Ovary (tissue), 9 donors: Measurements from ENCODE around the gene OR10C1. TPM values are rescaled to one million over a fixed set of nuclear protein-coding genes. Genes with fewer than 3 reads are reported as not detected.

Source experiments
- DNase-seq, 5 donors: peaks; one replicate each; pipeline ENCODE4 v3.0.0-alpha.2; 2019 to 2020
- H3K27ac ChIP-seq, 2 donors: fragments of 200-600 bp; one replicate each; pipeline versions ENCODE4 v1.5.1 to v1.8.0; 2019 to 2022
- H3K27me3 ChIP-seq: fragments of 200-600 bp; one replicate; pipeline ENCODE4 v1.8.0; 2022
- H3K36me3 ChIP-seq: fragments of 200-600 bp; sonication (generic); one replicate; pipeline ENCODE4 v1.5.1; 2019
- H3K4me1 ChIP-seq: one replicate; pipeline ENCODE4 v1.8.1; 2013; ENCODE audit warnings: mild to moderate bottlenecking, moderate library complexity; ENCODE audit not compliant: insufficient read depth
- H3K4me3 ChIP-seq: fragments of 200-600 bp; sonication (generic); one replicate; pipeline ENCODE4 v1.5.1; 2017
- H3K9me3 ChIP-seq, 2 donors: fragments of 200-600 bp in 1 of 2; sonication (generic) in 1 of 2; one replicate each; pipeline versions ENCODE4 v1.5.1 to v1.8.1; 2013 to 2019; ENCODE audit warnings: mild to moderate bottlenecking in 1 of 2, moderate library complexity in 1 of 2
- EP300 ChIP-seq: sonication (generic); formaldehyde crosslinking; IDR thresholded peaks from one replicate; pipeline ENCODE4 v1.6.1; 2017; ENCODE audit warnings: antibody characterized with exemption
- POLR2A ChIP-seq: fragments of 450-650 bp; IDR thresholded peaks from one replicate; pipeline ENCODE4 v1.6.1; 2017; ENCODE audit warnings: antibody characterized with exemption, mild to moderate bottlenecking, moderate library complexity
- WGBS, 3 donors: extraction: QIAGEN DNeasy Blood & Tissue Kit in 1 of 3; methylation state at CpG; one replicate each; pipeline versions ENCODE4 v1.1.5 to v1.1.7; 2013 to 2017; 5-methylcytosine and 5-hydroxymethylcytosine counted together
- intact Hi-C, 4 donors: fragments of 100-400 bp; cut with DNase I; formaldehyde crosslinking; loops; one replicate each; pipeline versions ENCODE4 v1.11.0 to v1.15.1; 2022 to 2023
- polyA plus RNA-seq, 2 donors: library from polyadenylated mRNA; stranded (reverse); fragments of 200-250 nt in 1 of 2; fragments of 350-450 nt in 1 of 2; fragmentation: Illumina TruSeq in 1 of 2; extraction: RNeasy Lipid Tissue Mini Kit (QIAGEN cat#74804) in 1 of 2; gene quantifications; one replicate each; pipeline ENCODE4 v1.2.3, GENCODE V29; 2013 to 2014
- total RNA-seq, 7 donors: library from RNA; depleted of rRNA in 2 of 7; stranded (reverse); fragments of >200 nt in 2 of 7; fragmentation: NEBNext Ultra II Directional in 3 of 7; extraction: Animal tissue kit (Norgen Biotek cat#: 25700) in 3 of 7; gene quantifications; one replicate each; pipeline versions ENCODE4 v1.1.0 to v1.2.4, GENCODE V29; 2016 to 2023
- TF ChIP-seq, protein P1 (sequence below), 3 donors: fragments of 450-650 bp in 2 of 3; fragments of 200-600 bp in 1 of 3; IDR thresholded peaks; one replicate each; pipeline versions ENCODE4 v1.5.1 to v1.8.0; 2016 to 2022; ENCODE audit warnings: antibody characterized with exemption in 3 of 3, mild to moderate bottlenecking in 1 of 3
- donor health status: DM: no; HTN: no; CAD: no; lungs with moderate emphysema.
- donor health status: DM: no; HTN: no; CAD: no.
- donor health status: Bipolar disorder and iron deficiency.
- donor health status: DM: yes; HTN: yes; CAD: no.
- donor health status: DM: no; HTN: no; CAD: no.
- donor health status: DM: yes; HTN: yes; CAD: no.

The OR10C1 gene
- total and polyA plus RNA-seq, 9 donors = not detected

- no peak overlapping the region for H3K27ac ChIP-seq
- intact Hi-C loops = no loop called here
- H3K4me3 ChIP-seq = no peak overlapping the region
- 41 to 51% (median 45%) methylated on average over 4 of the region's 4 CpGs for WGBS, 3 donors
- H3K9me3 ChIP-seq = no peaks in the 10 kb centered on the region
- H3K27me3 ChIP-seq = no peaks in the 10 kb centered on the region
- no peaks in the 10 kb centered on the region for H3K4me1 ChIP-seq
- H3K36me3 ChIP-seq = no peaks in the 10 kb centered on the region
- TF ChIP-seq EP300 (no peak), POLR2A (no peak)
- TF ChIP-seq, protein P1, sequence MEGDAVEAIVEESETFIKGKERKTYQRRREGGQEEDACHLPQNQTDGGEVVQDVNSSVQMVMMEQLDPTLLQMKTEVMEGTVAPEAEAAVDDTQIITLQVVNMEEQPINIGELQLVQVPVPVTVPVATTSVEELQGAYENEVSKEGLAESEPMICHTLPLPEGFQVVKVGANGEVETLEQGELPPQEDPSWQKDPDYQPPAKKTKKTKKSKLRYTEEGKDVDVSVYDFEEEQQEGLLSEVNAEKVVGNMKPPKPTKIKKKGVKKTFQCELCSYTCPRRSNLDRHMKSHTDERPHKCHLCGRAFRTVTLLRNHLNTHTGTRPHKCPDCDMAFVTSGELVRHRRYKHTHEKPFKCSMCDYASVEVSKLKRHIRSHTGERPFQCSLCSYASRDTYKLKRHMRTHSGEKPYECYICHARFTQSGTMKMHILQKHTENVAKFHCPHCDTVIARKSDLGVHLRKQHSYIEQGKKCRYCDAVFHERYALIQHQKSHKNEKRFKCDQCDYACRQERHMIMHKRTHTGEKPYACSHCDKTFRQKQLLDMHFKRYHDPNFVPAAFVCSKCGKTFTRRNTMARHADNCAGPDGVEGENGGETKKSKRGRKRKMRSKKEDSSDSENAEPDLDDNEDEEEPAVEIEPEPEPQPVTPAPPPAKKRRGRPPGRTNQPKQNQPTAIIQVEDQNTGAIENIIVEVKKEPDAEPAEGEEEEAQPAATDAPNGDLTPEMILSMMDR (IDR thresholded peaks at IDR 0.05) = no peak
- no peak for DNase-seq
Measured at GRCh38 chr6:29486577-29486976, 47.5 kb downstream of the OR10C1 start.

GRCh38 chr6:29487131-29487530 lies 48.0 kb downstream of the OR10C1 start:
- TF ChIP-seq, protein P1 (IDR thresholded peaks at IDR 0.05) = no peak
- TF ChIP-seq POLR2A (no peak), EP300 (no peak)
- 71 to 75% (median 74%) methylated on average over 5 of the region's 5 CpGs for WGBS, 3 donors
- DNase-seq = no peak
- Histone ChIP-seq H3K4me3 (no peak overlapping the region), H3K9me3 (no peaks in the 10 kb centered on the region), H3K27ac (no peak overlapping the region), H3K27me3 (no peaks in the 10 kb centered on the region), H3K36me3 (no peaks in the 10 kb centered on the region), H3K4me1 (no peaks in the 10 kb centered on the region)
- intact Hi-C loops = no loop called here

GRCh38 chr6:29487660-29488059 lies 48.6 kb downstream of the OR10C1 start, which contains the start of gene MAS1L:
TSS of gene MAS1L (minus strand) at chr6:29487956. CDS start at chr6:29487902, 54 bp downstream.
- no peak for DNase-seq
- WGBS, 3 donors = 83 to 100% (median 95%) methylated on average over 2 of the region's 2 CpGs
- H3K9me3 ChIP-seq = no peaks in the 10 kb centered on the region
- intact Hi-C loops = no loop called here
- no peak within 1 kb of the TSS for H3K4me3 ChIP-seq
- no peak within 1 kb of the TSS for H3K27ac ChIP-seq
- H3K36me3 ChIP-seq = no peaks in the 10 kb centered on the region
- TF ChIP-seq EP300 (no peak), POLR2A (no peak)
- TF ChIP-seq, protein P1 (IDR thresholded peaks at IDR 0.05) = no peak
- no peaks in the 10 kb centered on the region for H3K27me3 ChIP-seq
- no peaks in the 10 kb centered on the region for H3K4me1 ChIP-seq

GRCh38 chr6:29488874-29489273 lies 49.8 kb downstream of the OR10C1 start:
- TF ChIP-seq, protein P1 (IDR thresholded peaks at IDR 0.05) = no peak
- TF ChIP-seq EP300 (no peak), POLR2A (no peak)
- intact Hi-C loops = no loop called here
- Histone ChIP-seq H3K4me1 (no peaks in the 10 kb centered on the region), H3K36me3 (no peaks in the 10 kb centered on the region), H3K27me3 (no peaks in the 10 kb centered on the region), H3K9me3 (no peaks in the 10 kb centered on the region), H3K4me3 (no peak overlapping the region), H3K27ac (no peak overlapping the region)
- DNase-seq = no peak
